Measurements from ENCODE around the gene POLR2C. TPM values are rescaled to one million over a fixed set of nuclear protein-coding genes. Genes with fewer than 3 reads are reported as not detected.

The POLR2C gene
- total and polyA plus RNA-seq, 2 of the 13 experiments (the other 11 are each of a cell fraction or from before 2014, with no cell fraction given): 104 to 216 TPM

DNA sequence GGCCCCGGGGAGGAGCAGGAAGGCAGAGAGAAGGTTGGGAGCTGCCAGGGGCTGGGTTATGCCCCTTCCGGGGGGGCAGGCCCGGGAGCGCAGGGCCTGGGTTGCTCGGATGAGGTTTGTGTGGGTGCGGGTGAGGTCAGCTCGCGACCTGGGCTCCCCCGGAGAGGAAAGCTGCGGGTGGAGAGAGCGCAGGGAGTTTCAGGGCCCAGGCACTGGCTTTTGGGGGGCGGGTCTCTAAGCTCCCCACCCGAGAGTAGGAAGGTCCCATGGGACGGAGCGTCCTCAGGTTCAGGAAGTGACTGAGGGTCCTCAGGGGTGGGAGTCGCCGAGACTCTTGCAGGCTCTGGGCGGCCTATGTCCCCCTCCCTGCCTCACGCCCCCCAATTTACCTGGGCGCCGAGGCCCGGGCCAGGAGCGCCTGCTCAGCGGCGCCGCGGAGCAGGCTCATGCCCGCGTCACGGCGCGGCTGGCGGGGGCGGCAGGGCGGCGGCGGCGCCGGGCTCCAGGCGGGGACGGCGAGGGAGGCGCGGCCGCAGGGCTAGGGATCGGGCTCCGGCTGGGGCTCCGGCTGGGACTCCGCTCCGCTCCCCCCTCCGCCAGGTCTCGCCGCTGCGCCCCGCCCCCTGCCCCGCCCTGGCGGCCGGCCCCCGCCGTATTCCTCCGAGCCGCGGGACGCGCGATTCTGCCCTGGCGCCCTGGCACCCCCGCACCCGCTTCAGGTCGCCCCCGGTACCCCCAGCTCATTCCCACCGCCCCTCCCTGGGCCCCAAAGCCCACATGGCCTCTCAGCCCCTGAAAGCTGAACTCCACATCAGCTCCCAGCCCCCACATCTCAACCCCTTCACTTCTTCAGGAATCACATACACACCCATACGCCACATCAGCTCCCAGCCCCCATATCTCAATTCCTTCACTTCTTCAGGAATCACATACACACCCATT is 23.7 kb downstream of the POLR2C start, which contains the start of gene DOK4 (continued):
- no peak for TF ChIP-seq SOX6 (IDR thresholded peaks at IDR 0.05)
- 0 out of 2 replicates have a peak, but pooled peaks have one; percentile 29 for TF ChIP-seq SOX6 (CRISPR knock-in tag; IDR thresholded peaks at IDR 0.05)
- TF ChIP-seq, protein P1, sequence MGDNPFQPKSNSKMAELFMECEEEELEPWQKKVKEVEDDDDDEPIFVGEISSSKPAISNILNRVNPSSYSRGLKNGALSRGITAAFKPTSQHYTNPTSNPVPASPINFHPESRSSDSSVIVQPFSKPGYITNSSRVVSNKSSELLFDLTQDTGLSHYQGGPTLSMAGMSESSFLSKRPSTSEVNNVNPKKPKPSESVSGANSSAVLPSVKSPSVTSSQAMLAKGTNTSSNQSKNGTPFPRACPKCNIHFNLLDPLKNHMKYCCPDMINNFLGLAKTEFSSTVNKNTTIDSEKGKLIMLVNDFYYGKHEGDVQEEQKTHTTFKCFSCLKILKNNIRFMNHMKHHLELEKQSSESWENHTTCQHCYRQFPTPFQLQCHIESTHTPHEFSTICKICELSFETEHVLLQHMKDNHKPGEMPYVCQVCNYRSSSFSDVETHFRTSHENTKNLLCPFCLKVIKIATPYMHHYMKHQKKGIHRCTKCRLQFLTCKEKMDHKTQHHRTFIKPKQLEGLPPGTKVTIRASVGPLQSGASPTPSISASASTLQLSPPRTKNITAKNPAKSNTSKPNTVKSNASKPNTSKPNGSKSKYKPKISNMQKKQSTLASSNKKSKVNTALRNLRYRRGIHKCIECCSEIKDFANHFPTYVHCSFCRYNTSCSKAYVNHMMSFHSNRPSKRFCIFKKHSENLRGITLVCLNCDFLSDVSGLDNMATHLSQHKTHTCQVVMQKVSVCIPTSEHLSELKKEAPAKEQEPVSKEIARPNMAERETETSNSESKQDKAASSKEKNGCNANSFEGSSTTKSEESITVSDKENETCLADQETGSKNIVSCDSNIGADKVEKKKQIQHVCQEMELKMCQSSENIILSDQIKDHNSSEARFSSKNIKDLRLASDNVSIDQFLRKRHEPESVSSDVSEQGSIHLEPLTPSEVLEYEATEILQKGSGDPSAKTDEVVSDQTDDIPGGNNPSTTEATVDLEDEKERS (CRISPR knock-in tag; IDR thresholded peaks at IDR 0.05): 0 out of 2 replicates have a peak, but pooled peaks have one; percentile 34
- no peak for TF ChIP-seq ZNF260 (CRISPR knock-in tag; IDR thresholded peaks at IDR 0.05; ENCODE audit: borderline replicate concordance, low read depth)
- peak; percentile 72; the same call in 1 of the 2 replicates for TF ChIP-seq SP5 (CRISPR knock-in tag; IDR thresholded peaks at IDR 0.05; ENCODE audit: borderline replicate concordance, low read depth)
- no peak for TF ChIP-seq ZNF501 (CRISPR knock-in tag; IDR thresholded peaks at IDR 0.05)
- TF ChIP-seq, protein P2, sequence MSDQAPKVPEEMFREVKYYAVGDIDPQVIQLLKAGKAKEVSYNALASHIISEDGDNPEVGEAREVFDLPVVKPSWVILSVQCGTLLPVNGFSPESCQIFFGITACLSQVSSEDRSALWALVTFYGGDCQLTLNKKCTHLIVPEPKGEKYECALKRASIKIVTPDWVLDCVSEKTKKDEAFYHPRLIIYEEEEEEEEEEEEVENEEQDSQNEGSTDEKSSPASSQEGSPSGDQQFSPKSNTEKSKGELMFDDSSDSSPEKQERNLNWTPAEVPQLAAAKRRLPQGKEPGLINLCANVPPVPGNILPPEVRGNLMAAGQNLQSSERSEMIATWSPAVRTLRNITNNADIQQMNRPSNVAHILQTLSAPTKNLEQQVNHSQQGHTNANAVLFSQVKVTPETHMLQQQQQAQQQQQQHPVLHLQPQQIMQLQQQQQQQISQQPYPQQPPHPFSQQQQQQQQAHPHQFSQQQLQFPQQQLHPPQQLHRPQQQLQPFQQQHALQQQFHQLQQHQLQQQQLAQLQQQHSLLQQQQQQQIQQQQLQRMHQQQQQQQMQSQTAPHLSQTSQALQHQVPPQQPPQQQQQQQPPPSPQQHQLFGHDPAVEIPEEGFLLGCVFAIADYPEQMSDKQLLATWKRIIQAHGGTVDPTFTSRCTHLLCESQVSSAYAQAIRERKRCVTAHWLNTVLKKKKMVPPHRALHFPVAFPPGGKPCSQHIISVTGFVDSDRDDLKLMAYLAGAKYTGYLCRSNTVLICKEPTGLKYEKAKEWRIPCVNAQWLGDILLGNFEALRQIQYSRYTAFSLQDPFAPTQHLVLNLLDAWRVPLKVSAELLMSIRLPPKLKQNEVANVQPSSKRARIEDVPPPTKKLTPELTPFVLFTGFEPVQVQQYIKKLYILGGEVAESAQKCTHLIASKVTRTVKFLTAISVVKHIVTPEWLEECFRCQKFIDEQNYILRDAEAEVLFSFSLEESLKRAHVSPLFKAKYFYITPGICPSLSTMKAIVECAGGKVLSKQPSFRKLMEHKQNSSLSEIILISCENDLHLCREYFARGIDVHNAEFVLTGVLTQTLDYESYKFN (CRISPR knock-in tag; conservative IDR thresholded peaks at IDR 0.05): no peak; the same call in 1 of the 2 replicates
- TF ChIP-seq, protein P3, sequence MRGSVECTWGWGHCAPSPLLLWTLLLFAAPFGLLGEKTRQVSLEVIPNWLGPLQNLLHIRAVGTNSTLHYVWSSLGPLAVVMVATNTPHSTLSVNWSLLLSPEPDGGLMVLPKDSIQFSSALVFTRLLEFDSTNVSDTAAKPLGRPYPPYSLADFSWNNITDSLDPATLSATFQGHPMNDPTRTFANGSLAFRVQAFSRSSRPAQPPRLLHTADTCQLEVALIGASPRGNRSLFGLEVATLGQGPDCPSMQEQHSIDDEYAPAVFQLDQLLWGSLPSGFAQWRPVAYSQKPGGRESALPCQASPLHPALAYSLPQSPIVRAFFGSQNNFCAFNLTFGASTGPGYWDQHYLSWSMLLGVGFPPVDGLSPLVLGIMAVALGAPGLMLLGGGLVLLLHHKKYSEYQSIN (CRISPR knock-in tag; IDR thresholded peaks at IDR 0.05; ENCODE audit: borderline replicate concordance): no peak
- TF ChIP-seq ZNF788 (CRISPR knock-in tag; IDR thresholded peaks at IDR 0.05; ENCODE audit: borderline replicate concordance): no peak
- TF ChIP-seq ZSCAN21 (CRISPR knock-in tag; IDR thresholded peaks at IDR 0.05; ENCODE audit: borderline replicate concordance): no peak; the same call in 1 of the 2 replicates
- TF ChIP-seq EEA1 (CRISPR knock-in tag; IDR thresholded peaks at IDR 0.05; ENCODE audit: borderline replicate concordance): no peak
- TF ChIP-seq ZNF574 (CRISPR knock-in tag; IDR thresholded peaks at IDR 0.05): peak; percentile 52
- no peak for TF ChIP-seq ARNT2 (CRISPR knock-in tag; IDR thresholded peaks at IDR 0.05; ENCODE audit: low read depth)
- peak; percentile 32; the same call in 1 of the 2 replicates for TF ChIP-seq SRF (IDR thresholded peaks at IDR 0.05; ENCODE audit: low read depth, low read length)
- no peak for TF ChIP-seq TEAD3 (CRISPR knock-in tag; optimal IDR thresholded peaks at IDR 0.05; ENCODE audit: borderline replicate concordance)
- TF ChIP-seq BCL6 (CRISPR knock-in tag; IDR thresholded peaks at IDR 0.05): no peak
